OCI-LY1 (cell line): ENCODE results near the gene CNTD1.

Experiments
- CTCF ChIP-seq: fragments of 200-600 bp; sonication (generic), shearing (Covaris generic); IDR thresholded peaks from 2 replicates; pipeline ENCODE4 v1.5.1; 2017; ENCODE audit warnings: mild to moderate bottlenecking, antibody characterized with exemption, low read length, moderate library complexity, mixed read lengths
- EZH2 ChIP-seq: fragments of 200-600 bp; sonication (generic), shearing (Covaris generic); IDR thresholded peaks from 2 replicates; pipeline ENCODE4 v1.8.0; 2017; ENCODE audit warnings: borderline replicate concordance, mixed run types, mild to moderate bottlenecking, antibody characterized with exemption, low read length, moderate library complexity, mixed read lengths

GRCh38 chr17:42809250-42809649, 10.6 kb downstream of the CNTD1 start:
- TF ChIP-seq CTCF, result no peak
- TF ChIP-seq EZH2, result no peak
